Thoracic aorta (tissue), 2 donors: ENCODE measurements around the gene CPTP. TPM values are rescaled to one million over a fixed set of nuclear protein-coding genes. Genes with fewer than 3 reads are reported as not detected.
A peak's percentile ranks its signal among the peaks of the same experiment; 100 is the strongest.

Source experiments
- ATAC-seq: fragments of 150-250 bp; one replicate; pipeline ENCODE4 v1.8.0; 2017; ENCODE audit warnings: low read depth; ENCODE audit not compliant: insufficient number of reproducible peaks, low FRiP score
- DNase-seq: peaks from one replicate; pipeline ENCODE4 v3.0.0-alpha.2; 2020; ENCODE audit warnings: low spot score
- H3K27ac ChIP-seq, 2 donors: fragments of 200-600 bp; sonication (generic); 1 replicate in 1 of 2; 2 replicates in 1 of 2; pipeline ENCODE4 v1.5.1; 2016; ENCODE audit warnings: mild to moderate bottlenecking in 2 of 2, moderate library complexity in 2 of 2
- H3K27me3 ChIP-seq: fragments of 200-600 bp; sonication (generic); replicated peaks from 2 replicates; pipeline ENCODE4 v1.6.0; 2016; ENCODE audit warnings: mild to moderate bottlenecking; ENCODE audit not compliant: insufficient read depth
- H3K36me3 ChIP-seq: fragments of 200-600 bp; sonication (generic); one replicate; pipeline ENCODE4 v1.5.1; 2016
- H3K4me1 ChIP-seq, 2 donors: fragments of 200-600 bp; sonication (generic); 1 replicate in 1 of 2; 2 replicates in 1 of 2; pipeline versions ENCODE4 v1.5.1 to v1.6.0; 2016; ENCODE audit warnings: low read depth in 2 of 2, mild to moderate bottlenecking in 1 of 2; ENCODE audit not compliant: control insufficient read depth in 1 of 2
- H3K4me3 ChIP-seq: fragments of 200-600 bp; sonication (generic); 2 replicates; pipeline ENCODE4 v1.5.1; 2016; ENCODE audit warnings: mild to moderate bottlenecking
- H3K9me3 ChIP-seq: fragments of 200-600 bp; sonication (generic); 2 replicates; pipeline ENCODE4 v1.5.1; 2016
- total RNA-seq, 2 donors: library from RNA; depleted of rRNA; stranded (reverse); fragments of >200 nt; gene quantifications; one replicate each; pipeline versions ENCODE4 v1.1.0 to v1.2.3, GENCODE V29; 2016
- TF ChIP-seq, protein P1 (sequence below): fragments of 200-600 bp; sonication (generic); IDR thresholded peaks from one replicate; pipeline ENCODE4 v1.5.1; 2019; ENCODE audit warnings: antibody characterized with exemption

CPTP gene
- total RNA-seq, 2 donors from 2014 or later, result 16.4 to 26.3 TPM

DNA sequence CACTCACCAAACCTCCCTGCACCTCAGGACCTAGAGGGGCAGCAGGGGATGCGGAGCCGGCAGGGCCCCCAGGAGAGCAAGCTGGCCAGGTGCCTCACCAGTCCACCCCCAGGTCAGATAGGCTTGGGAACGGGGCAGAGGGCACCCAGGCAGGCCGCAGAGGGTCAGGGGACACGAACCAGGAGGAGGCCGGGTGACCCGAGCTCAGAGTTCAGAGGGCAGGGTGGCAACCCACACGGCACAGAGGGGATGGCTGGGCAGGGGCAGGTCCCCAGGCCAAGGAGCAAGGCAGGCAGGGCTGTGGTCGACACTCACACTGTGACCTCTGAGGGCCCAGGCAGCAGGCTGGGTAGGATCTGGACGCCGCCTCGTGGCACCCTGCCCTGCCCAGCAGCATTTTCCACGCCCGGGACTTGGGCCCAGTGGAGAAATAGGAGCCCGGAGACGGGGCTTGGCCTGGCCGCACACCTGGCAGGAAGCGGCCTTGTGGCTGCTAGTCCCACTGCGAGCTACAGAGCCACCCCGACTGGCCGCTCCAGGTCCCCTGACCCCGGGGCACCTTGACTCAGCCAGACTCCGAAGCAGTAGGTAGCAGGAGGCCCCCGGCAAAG is 19.3 kb downstream of the CPTP start:
- ATAC-seq (no peak), DNase-seq (no peak)
- peaks cover 5% of the 10 kb centered on the region for H3K36me3 ChIP-seq
- H3K27ac ChIP-seq, result no peak overlapping the region
- no peak overlapping the region for H3K4me3 ChIP-seq
- H3K9me3 ChIP-seq, result no peaks in the 10 kb centered on the region
- no peaks in the 10 kb centered on the region for H3K27me3 ChIP-seq
- TF ChIP-seq, protein P1, sequence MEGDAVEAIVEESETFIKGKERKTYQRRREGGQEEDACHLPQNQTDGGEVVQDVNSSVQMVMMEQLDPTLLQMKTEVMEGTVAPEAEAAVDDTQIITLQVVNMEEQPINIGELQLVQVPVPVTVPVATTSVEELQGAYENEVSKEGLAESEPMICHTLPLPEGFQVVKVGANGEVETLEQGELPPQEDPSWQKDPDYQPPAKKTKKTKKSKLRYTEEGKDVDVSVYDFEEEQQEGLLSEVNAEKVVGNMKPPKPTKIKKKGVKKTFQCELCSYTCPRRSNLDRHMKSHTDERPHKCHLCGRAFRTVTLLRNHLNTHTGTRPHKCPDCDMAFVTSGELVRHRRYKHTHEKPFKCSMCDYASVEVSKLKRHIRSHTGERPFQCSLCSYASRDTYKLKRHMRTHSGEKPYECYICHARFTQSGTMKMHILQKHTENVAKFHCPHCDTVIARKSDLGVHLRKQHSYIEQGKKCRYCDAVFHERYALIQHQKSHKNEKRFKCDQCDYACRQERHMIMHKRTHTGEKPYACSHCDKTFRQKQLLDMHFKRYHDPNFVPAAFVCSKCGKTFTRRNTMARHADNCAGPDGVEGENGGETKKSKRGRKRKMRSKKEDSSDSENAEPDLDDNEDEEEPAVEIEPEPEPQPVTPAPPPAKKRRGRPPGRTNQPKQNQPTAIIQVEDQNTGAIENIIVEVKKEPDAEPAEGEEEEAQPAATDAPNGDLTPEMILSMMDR, result no peak
- H3K4me1 ChIP-seq, result peaks cover 21 to 44% of the 10 kb centered on the region in 2 donors

DNA sequence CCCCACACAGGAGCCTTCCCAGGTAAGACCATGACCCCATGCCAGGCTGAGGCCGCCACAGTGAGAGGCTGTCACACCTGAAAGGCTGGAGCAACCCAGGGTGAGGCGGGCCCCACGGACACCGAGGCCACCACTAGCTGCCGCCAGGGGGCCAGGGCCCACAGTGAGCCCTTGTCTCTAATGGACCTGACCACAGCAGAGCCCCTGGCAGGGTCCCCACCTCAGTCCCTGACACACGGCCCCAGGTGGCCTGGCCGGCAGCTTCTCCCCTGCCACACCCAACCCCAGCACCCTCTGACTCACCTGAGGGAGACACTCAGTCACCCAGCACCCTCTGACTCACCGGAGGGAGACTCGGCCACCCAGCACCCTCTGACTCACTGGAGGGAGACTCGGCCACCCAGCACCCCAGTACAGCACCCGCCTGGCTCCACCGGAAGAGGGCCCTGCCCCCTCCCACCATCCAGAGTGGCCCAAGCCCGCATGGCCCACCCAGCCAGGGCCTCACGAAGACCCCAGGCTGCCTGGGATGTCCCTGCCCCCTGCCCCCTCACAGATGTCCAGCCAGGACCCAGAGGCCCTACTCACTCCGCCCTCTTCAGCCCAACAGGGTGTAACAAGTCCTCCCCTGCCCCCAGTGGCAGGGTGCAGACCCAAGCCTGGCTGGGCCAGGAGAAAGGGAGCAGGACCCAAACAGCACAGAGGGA is 20.2 kb downstream of the CPTP start:
- peaks cover 21 to 44% of the 10 kb centered on the region in 2 donors for H3K4me1 ChIP-seq
- peaks cover 5% of the 10 kb centered on the region for H3K36me3 ChIP-seq
- ATAC-seq, result no peak
- no peaks in the 10 kb centered on the region for H3K27me3 ChIP-seq
- H3K9me3 ChIP-seq, result no peaks in the 10 kb centered on the region
- DNase-seq, result no peak
- TF ChIP-seq, protein P1, result peak; percentile 28
- no peak overlapping the region for H3K4me3 ChIP-seq
- H3K27ac ChIP-seq, result no peak overlapping the region

DNA sequence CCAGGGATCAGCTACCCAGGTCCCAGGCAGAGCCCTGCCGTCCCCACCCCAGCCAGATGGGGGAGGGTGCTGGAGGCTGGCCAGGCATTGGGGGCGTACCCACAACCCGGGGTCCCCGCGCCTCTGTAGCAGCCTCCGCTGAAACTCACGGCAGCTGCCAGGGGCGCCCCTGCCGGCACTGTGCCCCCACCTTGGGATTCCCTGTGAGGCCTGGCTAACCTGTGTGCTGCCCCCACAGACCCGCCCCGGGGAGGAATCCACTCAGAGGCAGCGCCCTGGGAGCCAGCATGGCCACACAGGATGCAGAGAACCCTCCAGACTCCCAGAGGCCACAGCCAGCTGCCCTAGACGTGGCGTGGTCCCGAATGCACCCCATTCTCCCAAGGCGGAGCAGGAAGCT is 20.8 kb downstream of the CPTP start:
- Histone ChIP-seq H3K9me3 (no peaks in the 10 kb centered on the region), H3K4me1 (peaks cover 21 to 44% of the 10 kb centered on the region in 2 donors), H3K36me3 (no peaks in the 10 kb centered on the region), H3K27ac (no peak overlapping the region), H3K27me3 (no peaks in the 10 kb centered on the region), H3K4me3 (no peak overlapping the region)
- ATAC-seq (no peak), DNase-seq (no peak)
- TF ChIP-seq, protein P1, result no peak

DNA sequence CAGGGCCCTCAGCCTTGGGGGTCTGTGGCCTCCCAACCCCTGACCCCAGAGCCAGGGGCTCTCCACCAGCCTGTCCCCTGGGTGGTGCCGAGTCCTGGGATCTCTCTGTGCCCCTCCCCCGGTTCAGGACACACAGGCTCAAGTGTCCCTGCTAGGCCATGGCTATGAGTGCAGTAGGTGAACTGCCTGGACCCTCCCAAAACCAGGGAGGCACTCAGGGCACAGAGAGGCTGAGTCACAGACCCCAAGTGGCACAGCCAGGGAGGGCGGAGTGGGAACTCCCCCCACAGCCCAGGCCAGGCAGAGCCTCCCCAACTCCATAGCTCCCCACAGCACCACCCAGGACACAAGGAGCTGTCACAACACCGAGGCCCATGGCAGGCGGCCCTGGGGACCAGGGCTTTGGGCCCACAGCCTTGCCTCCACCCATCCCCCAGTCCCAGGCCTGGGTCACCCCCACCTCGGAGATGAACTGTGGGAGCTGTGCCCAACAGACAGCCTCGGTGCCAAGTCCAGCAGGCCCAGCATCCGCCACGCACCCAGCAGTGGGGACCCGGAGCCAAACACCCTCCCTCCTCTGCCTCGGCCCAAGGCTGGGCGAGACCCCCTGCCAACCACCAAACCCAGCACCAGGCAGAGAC is 21.4 kb downstream of the CPTP start:
- H3K36me3 ChIP-seq, result no peaks in the 10 kb centered on the region
- TF ChIP-seq, protein P1, result no peak
- no peaks in the 10 kb centered on the region for H3K27me3 ChIP-seq
- ATAC-seq (no peak), DNase-seq (no peak)
- no peak overlapping the region for H3K4me3 ChIP-seq
- no peaks in the 10 kb centered on the region for H3K9me3 ChIP-seq
- peaks cover 21 to 44% of the 10 kb centered on the region in 2 donors for H3K4me1 ChIP-seq
- H3K27ac ChIP-seq, result no peak overlapping the region

DNA sequence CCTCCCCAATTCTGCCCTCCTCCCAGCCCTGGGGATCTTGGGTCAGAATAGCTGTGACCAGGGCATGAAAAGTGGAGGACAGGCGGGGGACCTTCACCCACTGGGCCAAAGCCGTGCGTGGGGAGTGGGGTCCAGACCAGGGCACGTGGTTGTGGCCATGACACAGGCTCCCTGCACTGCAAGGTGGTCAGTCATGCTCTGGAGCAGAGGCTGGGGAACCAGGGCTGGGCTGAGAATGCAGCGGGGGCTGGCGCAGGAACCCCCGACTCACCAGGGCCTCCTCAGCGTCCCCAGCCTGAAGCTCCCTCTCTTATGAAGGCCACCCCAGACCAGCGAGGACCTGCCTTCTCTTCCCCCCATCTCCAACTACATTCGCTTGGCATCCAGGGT is 21.9 kb downstream of the CPTP start:
- Histone ChIP-seq H3K36me3 (no peaks in the 10 kb centered on the region), H3K4me3 (no peak overlapping the region), H3K27ac (no peak overlapping the region), H3K27me3 (no peaks in the 10 kb centered on the region), H3K9me3 (no peaks in the 10 kb centered on the region), H3K4me1 (peaks cover 24 to 48% of the 10 kb centered on the region in 2 donors)
- ATAC-seq (no peak), DNase-seq (no peak)
- TF ChIP-seq, protein P1, result no peak
